ENCODE data around the gene EN2. TPM values are rescaled to one million over a fixed set of nuclear protein-coding genes. Genes with fewer than 3 reads are reported as not detected.

EN2 gene
- polyA plus RNA-seq, 2 of the 4 experiments (the other 2 are of a cell fraction), result 0.53 to 0.54 TPM

DNA sequence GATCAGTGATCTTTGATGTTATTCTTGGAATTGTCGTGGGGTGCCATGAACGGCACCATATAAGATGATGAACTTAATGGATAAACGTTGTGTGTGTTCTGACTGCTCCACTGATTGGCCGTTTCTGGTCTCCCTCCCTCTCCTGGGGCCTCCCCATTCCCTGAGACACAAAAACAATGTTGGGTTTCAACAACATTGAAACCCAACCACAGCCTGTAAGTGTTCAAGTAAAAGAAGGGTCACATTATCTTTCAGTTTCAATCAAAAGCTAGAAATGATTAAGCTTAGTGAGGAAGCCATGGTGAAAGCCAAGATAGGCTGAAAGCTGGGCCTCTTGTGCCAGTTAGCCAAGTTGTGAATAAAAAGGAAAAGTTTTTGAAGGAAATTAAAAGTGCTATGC, 19.5 kb downstream of the EN2 start:
- TF ChIP-seq JUNB (IDR thresholded peaks at IDR 0.05), result no peak
- TF ChIP-seq TFCP2L1 (CRISPR knock-in tag; IDR thresholded peaks at IDR 0.05), result no peak
- TF ChIP-seq, protein P1, sequence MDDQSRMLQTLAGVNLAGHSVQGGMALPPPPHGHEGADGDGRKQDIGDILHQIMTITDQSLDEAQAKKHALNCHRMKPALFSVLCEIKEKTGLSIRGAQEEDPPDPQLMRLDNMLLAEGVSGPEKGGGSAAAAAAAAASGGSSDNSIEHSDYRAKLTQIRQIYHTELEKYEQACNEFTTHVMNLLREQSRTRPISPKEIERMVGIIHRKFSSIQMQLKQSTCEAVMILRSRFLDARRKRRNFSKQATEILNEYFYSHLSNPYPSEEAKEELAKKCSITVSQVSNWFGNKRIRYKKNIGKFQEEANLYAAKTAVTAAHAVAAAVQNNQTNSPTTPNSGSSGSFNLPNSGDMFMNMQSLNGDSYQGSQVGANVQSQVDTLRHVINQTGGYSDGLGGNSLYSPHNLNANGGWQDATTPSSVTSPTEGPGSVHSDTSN (IDR thresholded peaks at IDR 0.05), result no peak
- no peak for TF ChIP-seq KDM1A (IDR thresholded peaks at IDR 0.05; ENCODE audit: low read depth)
- TF ChIP-seq MAZ (IDR thresholded peaks at IDR 0.05; ENCODE audit: borderline replicate concordance, low read depth, low read length), result no peak
- TF ChIP-seq CEBPB (IDR thresholded peaks at IDR 0.05), result no peak
- TF ChIP-seq CTCF (IDR thresholded peaks at IDR 0.05), result no peak
- TF ChIP-seq CBX2 (IDR thresholded peaks at IDR 0.05; ENCODE audit: borderline replicate concordance, low read depth), result no peak
- TF ChIP-seq NFE2L2 (conservative IDR thresholded peaks at IDR 0.05; ENCODE audit: low read length), result no peak
- no peak for TF ChIP-seq ATOH8 (CRISPR knock-in tag; IDR thresholded peaks at IDR 0.05; ENCODE audit: low read depth)
- TF ChIP-seq BHLHE40 (IDR thresholded peaks at IDR 0.05; ENCODE audit: low read depth, low read length), result no peak
- TF ChIP-seq, protein P2, sequence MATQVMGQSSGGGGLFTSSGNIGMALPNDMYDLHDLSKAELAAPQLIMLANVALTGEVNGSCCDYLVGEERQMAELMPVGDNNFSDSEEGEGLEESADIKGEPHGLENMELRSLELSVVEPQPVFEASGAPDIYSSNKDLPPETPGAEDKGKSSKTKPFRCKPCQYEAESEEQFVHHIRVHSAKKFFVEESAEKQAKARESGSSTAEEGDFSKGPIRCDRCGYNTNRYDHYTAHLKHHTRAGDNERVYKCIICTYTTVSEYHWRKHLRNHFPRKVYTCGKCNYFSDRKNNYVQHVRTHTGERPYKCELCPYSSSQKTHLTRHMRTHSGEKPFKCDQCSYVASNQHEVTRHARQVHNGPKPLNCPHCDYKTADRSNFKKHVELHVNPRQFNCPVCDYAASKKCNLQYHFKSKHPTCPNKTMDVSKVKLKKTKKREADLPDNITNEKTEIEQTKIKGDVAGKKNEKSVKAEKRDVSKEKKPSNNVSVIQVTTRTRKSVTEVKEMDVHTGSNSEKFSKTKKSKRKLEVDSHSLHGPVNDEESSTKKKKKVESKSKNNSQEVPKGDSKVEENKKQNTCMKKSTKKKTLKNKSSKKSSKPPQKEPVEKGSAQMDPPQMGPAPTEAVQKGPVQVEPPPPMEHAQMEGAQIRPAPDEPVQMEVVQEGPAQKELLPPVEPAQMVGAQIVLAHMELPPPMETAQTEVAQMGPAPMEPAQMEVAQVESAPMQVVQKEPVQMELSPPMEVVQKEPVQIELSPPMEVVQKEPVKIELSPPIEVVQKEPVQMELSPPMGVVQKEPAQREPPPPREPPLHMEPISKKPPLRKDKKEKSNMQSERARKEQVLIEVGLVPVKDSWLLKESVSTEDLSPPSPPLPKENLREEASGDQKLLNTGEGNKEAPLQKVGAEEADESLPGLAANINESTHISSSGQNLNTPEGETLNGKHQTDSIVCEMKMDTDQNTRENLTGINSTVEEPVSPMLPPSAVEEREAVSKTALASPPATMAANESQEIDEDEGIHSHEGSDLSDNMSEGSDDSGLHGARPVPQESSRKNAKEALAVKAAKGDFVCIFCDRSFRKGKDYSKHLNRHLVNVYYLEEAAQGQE (IDR thresholded peaks at IDR 0.05), result no peak
- TF ChIP-seq SREBF2 (IDR thresholded peaks at IDR 0.05), result no peak
- TF ChIP-seq CBX8 (IDR thresholded peaks at IDR 0.05), result no peak
- no peak for TF ChIP-seq HEYL (CRISPR knock-in tag; IDR thresholded peaks at IDR 0.05)
- DNase-seq (ENCODE audit: low read depth in 1 of 2, low spot score in 1 of 2), result no peak
- no peak for FAIRE-seq
- Histone ChIP-seq H3K4me3 (no peak overlapping the region), H3K4me2 (no peak overlapping the region), H3K27ac (no peak overlapping the region), H3K4me1 (no peaks in the 10 kb centered on the region), H3K9me3 (no peaks in the 10 kb centered on the region; the same call in 2 of the 3 replicates)
- ChIA-PET CTCF (interaction anchor here (1.1 kb wide), 1 partner anchor 41 kb away, joined by 3 read pairs; no protein-coding TSS in a partner anchor), POLR2A (interaction anchor here (0.5 kb wide), 1 partner anchor 23 kb away, joined by 5 read pairs; no protein-coding TSS in a partner anchor)
- ATAC-seq, result no peak
- WGBS (ENCODE audit: missing lambda C conversion rate), result 30% methylated on average over 4 of the region's 4 CpGs

DNA sequence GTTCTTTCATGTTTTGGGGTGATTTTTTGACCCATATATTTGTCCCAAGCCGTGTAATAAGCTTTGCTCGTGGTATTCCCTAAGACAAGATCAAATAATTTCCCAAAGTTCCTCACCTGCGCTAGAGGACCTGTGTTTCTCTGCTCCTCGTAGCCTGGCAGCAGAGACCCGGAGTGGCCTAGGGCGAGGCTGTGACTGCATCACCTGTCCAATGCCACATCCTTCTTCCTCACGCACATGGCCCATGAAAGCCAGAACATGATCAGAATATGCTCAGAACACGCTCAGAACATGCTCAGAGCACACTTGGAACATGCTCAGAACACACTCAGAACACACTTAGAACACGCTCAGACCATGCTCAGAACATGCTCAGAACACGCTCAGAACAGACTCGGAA, 23.8 kb downstream of the EN2 start:
- ChIA-PET CTCF (interaction anchor here (1.8 kb wide), 1 partner anchor 52 kb away, joined by 4 read pairs; no protein-coding TSS in a partner anchor), POLR2A (no interaction called here)
- WGBS (ENCODE audit: missing lambda C conversion rate), result 53% methylated on average over 11 of the region's 11 CpGs
- H3K9me3 ChIP-seq, result no peaks in the 10 kb centered on the region; the same call in 2 of the 3 replicates
- H3K27ac ChIP-seq, result no peak overlapping the region
- no peak overlapping the region for H3K4me2 ChIP-seq
- FAIRE-seq (no peak), ATAC-seq (no peak), DNase-seq (ENCODE audit: low read depth in 1 of 2, low spot score in 1 of 2) (no peak)
- no peak overlapping the region for H3K4me3 ChIP-seq
- no peaks in the 10 kb centered on the region for H3K4me1 ChIP-seq
- TF ChIP-seq HOXA7 (CRISPR knock-in tag; IDR thresholded peaks at IDR 0.05), result no peak
- TF ChIP-seq, protein P3, sequence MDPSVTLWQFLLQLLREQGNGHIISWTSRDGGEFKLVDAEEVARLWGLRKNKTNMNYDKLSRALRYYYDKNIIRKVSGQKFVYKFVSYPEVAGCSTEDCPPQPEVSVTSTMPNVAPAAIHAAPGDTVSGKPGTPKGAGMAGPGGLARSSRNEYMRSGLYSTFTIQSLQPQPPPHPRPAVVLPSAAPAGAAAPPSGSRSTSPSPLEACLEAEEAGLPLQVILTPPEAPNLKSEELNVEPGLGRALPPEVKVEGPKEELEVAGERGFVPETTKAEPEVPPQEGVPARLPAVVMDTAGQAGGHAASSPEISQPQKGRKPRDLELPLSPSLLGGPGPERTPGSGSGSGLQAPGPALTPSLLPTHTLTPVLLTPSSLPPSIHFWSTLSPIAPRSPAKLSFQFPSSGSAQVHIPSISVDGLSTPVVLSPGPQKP (IDR thresholded peaks at IDR 0.05; ENCODE audit: low read depth, low read length), result no peak
- no peak for TF ChIP-seq CEBPB (IDR thresholded peaks at IDR 0.05)
- no peak for TF ChIP-seq JUNB (IDR thresholded peaks at IDR 0.05)
- no peak for TF ChIP-seq KDM5A (IDR thresholded peaks at IDR 0.05)
- TF ChIP-seq RCOR1 (IDR thresholded peaks at IDR 0.05; ENCODE audit: low read depth, low read length), result no peak
- no peak for TF ChIP-seq CTCF (IDR thresholded peaks at IDR 0.05)
- TF ChIP-seq, protein P1 (IDR thresholded peaks at IDR 0.05), result no peak
- TF ChIP-seq ESRRA (IDR thresholded peaks at IDR 0.05; ENCODE audit: borderline replicate concordance, low read length), result no peak
- TF ChIP-seq ZC3H11A (IDR thresholded peaks at IDR 0.05), result no peak
- TF ChIP-seq KDM1A (IDR thresholded peaks at IDR 0.05; ENCODE audit: low read depth), result no peak
- no peak for TF ChIP-seq HES2 (IDR thresholded peaks at IDR 0.05)
- TF ChIP-seq NPAS2 (CRISPR knock-in tag; IDR thresholded peaks at IDR 0.05; ENCODE audit: borderline replicate concordance), result no peak
- TF ChIP-seq MAZ (IDR thresholded peaks at IDR 0.05; ENCODE audit: borderline replicate concordance, low read depth, low read length), result no peak
